Suprapubic skin (tissue), 3 donors: ENCODE data around the gene PRSS48.

Experiments
- EP300 ChIP-seq: sonication (generic); formaldehyde crosslinking; IDR thresholded peaks from one replicate; pipeline ENCODE4 v1.6.1; 2017; ENCODE audit warnings: antibody characterized with exemption
- POLR2A ChIP-seq, 2 donors: fragments of 450-650 bp; IDR thresholded peaks; one replicate each; pipeline ENCODE4 v1.6.1; 2017; ENCODE audit warnings: antibody characterized with exemption in 2 of 2, mild to moderate bottlenecking in 2 of 2, moderate library complexity in 2 of 2
- TF ChIP-seq, protein P1 (sequence below), 2 donors: fragments of 200-600 bp in 1 of 2; fragments of 450-650 bp in 1 of 2; sonication (generic) in 1 of 2; IDR thresholded peaks; one replicate each; pipeline ENCODE4 v1.5.1; 2016 to 2019; ENCODE audit warnings: antibody characterized with exemption in 2 of 2, mild to moderate bottlenecking in 1 of 2, moderate library complexity in 1 of 2

GRCh38 chr4:151294833-151295496 lies 18.0 kb downstream of the PRSS48 start:
- TF ChIP-seq EP300: no peak
- TF ChIP-seq, protein P1, sequence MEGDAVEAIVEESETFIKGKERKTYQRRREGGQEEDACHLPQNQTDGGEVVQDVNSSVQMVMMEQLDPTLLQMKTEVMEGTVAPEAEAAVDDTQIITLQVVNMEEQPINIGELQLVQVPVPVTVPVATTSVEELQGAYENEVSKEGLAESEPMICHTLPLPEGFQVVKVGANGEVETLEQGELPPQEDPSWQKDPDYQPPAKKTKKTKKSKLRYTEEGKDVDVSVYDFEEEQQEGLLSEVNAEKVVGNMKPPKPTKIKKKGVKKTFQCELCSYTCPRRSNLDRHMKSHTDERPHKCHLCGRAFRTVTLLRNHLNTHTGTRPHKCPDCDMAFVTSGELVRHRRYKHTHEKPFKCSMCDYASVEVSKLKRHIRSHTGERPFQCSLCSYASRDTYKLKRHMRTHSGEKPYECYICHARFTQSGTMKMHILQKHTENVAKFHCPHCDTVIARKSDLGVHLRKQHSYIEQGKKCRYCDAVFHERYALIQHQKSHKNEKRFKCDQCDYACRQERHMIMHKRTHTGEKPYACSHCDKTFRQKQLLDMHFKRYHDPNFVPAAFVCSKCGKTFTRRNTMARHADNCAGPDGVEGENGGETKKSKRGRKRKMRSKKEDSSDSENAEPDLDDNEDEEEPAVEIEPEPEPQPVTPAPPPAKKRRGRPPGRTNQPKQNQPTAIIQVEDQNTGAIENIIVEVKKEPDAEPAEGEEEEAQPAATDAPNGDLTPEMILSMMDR (IDR thresholded peaks at IDR 0.05): no peak
- TF ChIP-seq POLR2A (IDR thresholded peaks at IDR 0.05): no peak
